ENCODE measurements around the gene GMEB2. TPM values are rescaled to one million over a fixed set of nuclear protein-coding genes. Genes with fewer than 3 reads are reported as not detected.

Gene GMEB2
- total RNA-seq, 1 donor, result 9.4 TPM

GRCh38 chr20:63552481-63553249 is 74.2 kb downstream of the GMEB2 start:
- Histone ChIP-seq H3K4me2 (ENCODE audit: insufficient read depth, low read length) (no peak overlapping the region), H3K4me1 (ENCODE audit: insufficient read depth, low read length) (no peaks in the 10 kb centered on the region), H4K20me1 (ENCODE audit: insufficient read depth, low read length) (no peaks in the 10 kb centered on the region), H3K27me3 (ENCODE audit: insufficient read depth, low read length) (peaks cover 14% of the 10 kb centered on the region), H3K4me3 (ENCODE audit: insufficient read depth, low read length) (no peak overlapping the region), H3K36me3 (ENCODE audit: insufficient read depth, low read length) (no peaks in the 10 kb centered on the region), H3K79me2 (ENCODE audit: insufficient read depth, low read length) (no peaks in the 10 kb centered on the region), H3K27ac (ENCODE audit: low read depth, low read length) (no peak overlapping the region), H2AFZ (ENCODE audit: low read length) (no peak overlapping the region), H3K9me3 (ENCODE audit: low read depth, low read length) (no peaks in the 10 kb centered on the region)
- TF ChIP-seq CTCF (IDR thresholded peaks at IDR 0.05; ENCODE audit: extremely low read depth, low read depth, low read length), result no peak
- DNase-seq (ENCODE audit: insufficient read length, low spot score, missing footprints), result no peak

GRCh38 chr20:63551068-63551467 is 75.8 kb downstream of the GMEB2 start:
- DNase-seq (ENCODE audit: insufficient read length, low spot score, missing footprints), result peak; percentile 91
- Histone ChIP-seq H3K4me2 (ENCODE audit: insufficient read depth, low read length) (no peak overlapping the region), H3K9me3 (ENCODE audit: low read depth, low read length) (no peaks in the 10 kb centered on the region), H3K4me1 (ENCODE audit: insufficient read depth, low read length) (no peaks in the 10 kb centered on the region), H3K4me3 (ENCODE audit: insufficient read depth, low read length) (no peak overlapping the region), H2AFZ (ENCODE audit: low read length) (no peak overlapping the region), H3K27me3 (ENCODE audit: insufficient read depth, low read length) (peaks cover 17% of the 10 kb centered on the region), H4K20me1 (ENCODE audit: insufficient read depth, low read length) (no peaks in the 10 kb centered on the region), H3K36me3 (ENCODE audit: insufficient read depth, low read length) (no peaks in the 10 kb centered on the region), H3K79me2 (ENCODE audit: insufficient read depth, low read length) (no peaks in the 10 kb centered on the region), H3K27ac (ENCODE audit: low read depth, low read length) (no peak overlapping the region)
- TF ChIP-seq CTCF (IDR thresholded peaks at IDR 0.05; ENCODE audit: extremely low read depth, low read depth, low read length), result no peak

GRCh38 chr20:63549679-63550282 is 77.1 kb downstream of the GMEB2 start:
- no peak overlapping the region for H3K27ac ChIP-seq (ENCODE audit: low read depth, low read length)
- H3K9me3 ChIP-seq (ENCODE audit: low read depth, low read length), result no peaks in the 10 kb centered on the region
- no peaks in the 10 kb centered on the region for H3K36me3 ChIP-seq (ENCODE audit: insufficient read depth, low read length)
- no peak overlapping the region for H2AFZ ChIP-seq (ENCODE audit: low read length)
- no peak overlapping the region for H3K4me3 ChIP-seq (ENCODE audit: insufficient read depth, low read length)
- peaks cover 22% of the 10 kb centered on the region for H3K27me3 ChIP-seq (ENCODE audit: insufficient read depth, low read length)
- H3K79me2 ChIP-seq (ENCODE audit: insufficient read depth, low read length), result no peaks in the 10 kb centered on the region
- H3K4me1 ChIP-seq (ENCODE audit: insufficient read depth, low read length), result no peaks in the 10 kb centered on the region
- no peak for TF ChIP-seq CTCF (IDR thresholded peaks at IDR 0.05; ENCODE audit: extremely low read depth, low read depth, low read length)
- H4K20me1 ChIP-seq (ENCODE audit: insufficient read depth, low read length), result no peaks in the 10 kb centered on the region
- DNase-seq (ENCODE audit: insufficient read length, low spot score, missing footprints), result no peak
- H3K4me2 ChIP-seq (ENCODE audit: insufficient read depth, low read length), result no peak overlapping the region

GRCh38 chr20:63549019-63549418 is 77.9 kb downstream of the GMEB2 start:
- TF ChIP-seq CTCF (IDR thresholded peaks at IDR 0.05; ENCODE audit: extremely low read depth, low read depth, low read length), result no peak
- no peaks in the 10 kb centered on the region for H4K20me1 ChIP-seq (ENCODE audit: insufficient read depth, low read length)
- no peak overlapping the region for H2AFZ ChIP-seq (ENCODE audit: low read length)
- H3K4me1 ChIP-seq (ENCODE audit: insufficient read depth, low read length), result no peaks in the 10 kb centered on the region
- H3K9me3 ChIP-seq (ENCODE audit: low read depth, low read length), result no peaks in the 10 kb centered on the region
- peaks cover 22% of the 10 kb centered on the region for H3K27me3 ChIP-seq (ENCODE audit: insufficient read depth, low read length)
- no peak overlapping the region for H3K4me3 ChIP-seq (ENCODE audit: insufficient read depth, low read length)
- no peaks in the 10 kb centered on the region for H3K79me2 ChIP-seq (ENCODE audit: insufficient read depth, low read length)
- no peaks in the 10 kb centered on the region for H3K36me3 ChIP-seq (ENCODE audit: insufficient read depth, low read length)
- no peak for DNase-seq (ENCODE audit: insufficient read length, low spot score, missing footprints)
- no peak overlapping the region for H3K27ac ChIP-seq (ENCODE audit: low read depth, low read length)
- no peak overlapping the region for H3K4me2 ChIP-seq (ENCODE audit: insufficient read depth, low read length)
